Suprapubic skin (tissue), 4 donors: Measurements from ENCODE around the gene PGA5.

Experiments
- CTCF ChIP-seq, 2 donors: fragments of 200-600 bp in 1 of 2; fragments of 450-650 bp in 1 of 2; sonication (generic) in 1 of 2; IDR thresholded peaks; one replicate each; pipeline ENCODE4 v1.5.1; 2016 to 2019; ENCODE audit warnings: antibody characterized with exemption in 2 of 2, mild to moderate bottlenecking in 1 of 2, moderate library complexity in 1 of 2
- EP300 ChIP-seq: sonication (generic); formaldehyde crosslinking; IDR thresholded peaks from one replicate; pipeline ENCODE4 v1.6.1; 2017; ENCODE audit warnings: antibody characterized with exemption
- POLR2A ChIP-seq, 2 donors: fragments of 450-650 bp; IDR thresholded peaks; one replicate each; pipeline ENCODE4 v1.6.1; 2017; ENCODE audit warnings: antibody characterized with exemption in 2 of 2, mild to moderate bottlenecking in 2 of 2, moderate library complexity in 2 of 2
- POLR2AphosphoS5 ChIP-seq, 3 donors: sonication (generic); formaldehyde crosslinking; IDR thresholded peaks; one replicate each; pipeline ENCODE4 v1.6.1; 2017; ENCODE audit warnings: antibody characterized with exemption in 3 of 3

- TF ChIP-seq POLR2A (IDR thresholded peaks at IDR 0.05) = no peak
- no peak for TF ChIP-seq EP300
- no peak for TF ChIP-seq CTCF (IDR thresholded peaks at IDR 0.05)
- no peak for TF ChIP-seq POLR2AphosphoS5 (IDR thresholded peaks at IDR 0.05)
Observed at GRCh38 chr11:61270354-61271076, 29.5 kb downstream of the PGA5 start.
